ENCODE data around the gene BBLN.

The BBLN gene

DNA sequence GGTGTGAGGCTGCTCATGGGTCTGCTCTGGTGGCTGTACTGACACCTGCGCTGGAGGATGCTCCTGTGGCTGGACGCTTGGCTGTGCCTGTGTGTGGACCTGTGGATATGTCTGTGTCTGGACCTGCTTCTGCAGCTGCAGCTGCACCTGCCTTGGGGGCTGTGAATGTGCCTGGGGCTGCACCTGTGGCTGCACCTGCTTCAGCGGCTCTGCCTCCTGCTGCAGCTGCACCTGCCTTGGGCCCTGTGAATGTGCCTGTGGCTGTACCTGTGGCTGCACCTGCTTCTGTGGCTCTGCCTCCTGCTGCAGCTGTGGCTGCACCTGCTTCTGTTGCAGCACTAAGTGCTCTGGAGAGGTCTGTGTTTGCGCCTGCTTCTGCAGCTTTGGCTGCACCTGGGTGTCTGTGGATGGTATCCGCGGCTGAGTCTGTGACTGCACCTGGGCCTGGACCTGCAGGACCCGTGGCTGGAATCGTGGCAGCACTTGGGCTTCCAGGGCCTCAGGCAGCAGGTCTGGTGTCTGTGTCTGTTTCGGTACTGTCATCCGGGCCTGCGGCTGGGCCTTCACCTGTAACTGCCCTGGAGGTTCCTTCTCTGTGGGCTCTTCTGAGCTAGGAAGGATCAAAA lies 18.9 kb downstream of the BBLN start:
- TF ChIP-seq SIN3A (IDR thresholded peaks at IDR 0.05; ENCODE audit: borderline replicate concordance, insufficient read depth, low read length) (no peak), POLR2AphosphoS5 (IDR thresholded peaks at IDR 0.05; ENCODE audit: low read depth, low read length) (no peak)

DNA sequence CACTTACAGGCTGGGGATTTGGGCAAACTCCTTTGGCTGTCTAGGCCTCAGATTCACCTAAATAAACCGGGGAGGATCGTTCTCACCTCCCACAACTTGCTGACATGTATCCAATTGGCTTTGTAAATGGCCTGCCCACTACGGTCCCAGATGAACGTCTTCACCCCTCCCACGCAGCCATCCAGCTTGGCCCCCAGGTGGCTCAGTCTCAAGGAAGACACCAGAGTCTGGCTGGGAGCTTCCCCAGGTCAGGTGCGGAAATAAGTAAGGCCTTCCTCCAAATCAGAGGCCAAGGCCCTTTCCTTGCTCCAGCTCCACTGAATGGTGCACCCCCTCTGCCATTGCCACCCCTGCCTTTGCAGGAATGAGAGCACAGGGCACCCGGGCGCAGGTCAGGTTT lies 19.9 kb downstream of the BBLN start:
- no peak for TF ChIP-seq TAF1 (IDR thresholded peaks at IDR 0.05; ENCODE audit: borderline replicate concordance, insufficient read depth, low read length)
- TF ChIP-seq FOXP2 (optimal IDR thresholded peaks at IDR 0.05; ENCODE audit: borderline replicate concordance, extremely low read depth, extremely low read length, insufficient read depth), result no peak
- no peak for TF ChIP-seq SIN3A (IDR thresholded peaks at IDR 0.05; ENCODE audit: borderline replicate concordance, insufficient read depth, low read length)
- no peak for TF ChIP-seq POLR2AphosphoS5 (IDR thresholded peaks at IDR 0.05; ENCODE audit: low read depth, low read length)
- TF ChIP-seq, protein P1, sequence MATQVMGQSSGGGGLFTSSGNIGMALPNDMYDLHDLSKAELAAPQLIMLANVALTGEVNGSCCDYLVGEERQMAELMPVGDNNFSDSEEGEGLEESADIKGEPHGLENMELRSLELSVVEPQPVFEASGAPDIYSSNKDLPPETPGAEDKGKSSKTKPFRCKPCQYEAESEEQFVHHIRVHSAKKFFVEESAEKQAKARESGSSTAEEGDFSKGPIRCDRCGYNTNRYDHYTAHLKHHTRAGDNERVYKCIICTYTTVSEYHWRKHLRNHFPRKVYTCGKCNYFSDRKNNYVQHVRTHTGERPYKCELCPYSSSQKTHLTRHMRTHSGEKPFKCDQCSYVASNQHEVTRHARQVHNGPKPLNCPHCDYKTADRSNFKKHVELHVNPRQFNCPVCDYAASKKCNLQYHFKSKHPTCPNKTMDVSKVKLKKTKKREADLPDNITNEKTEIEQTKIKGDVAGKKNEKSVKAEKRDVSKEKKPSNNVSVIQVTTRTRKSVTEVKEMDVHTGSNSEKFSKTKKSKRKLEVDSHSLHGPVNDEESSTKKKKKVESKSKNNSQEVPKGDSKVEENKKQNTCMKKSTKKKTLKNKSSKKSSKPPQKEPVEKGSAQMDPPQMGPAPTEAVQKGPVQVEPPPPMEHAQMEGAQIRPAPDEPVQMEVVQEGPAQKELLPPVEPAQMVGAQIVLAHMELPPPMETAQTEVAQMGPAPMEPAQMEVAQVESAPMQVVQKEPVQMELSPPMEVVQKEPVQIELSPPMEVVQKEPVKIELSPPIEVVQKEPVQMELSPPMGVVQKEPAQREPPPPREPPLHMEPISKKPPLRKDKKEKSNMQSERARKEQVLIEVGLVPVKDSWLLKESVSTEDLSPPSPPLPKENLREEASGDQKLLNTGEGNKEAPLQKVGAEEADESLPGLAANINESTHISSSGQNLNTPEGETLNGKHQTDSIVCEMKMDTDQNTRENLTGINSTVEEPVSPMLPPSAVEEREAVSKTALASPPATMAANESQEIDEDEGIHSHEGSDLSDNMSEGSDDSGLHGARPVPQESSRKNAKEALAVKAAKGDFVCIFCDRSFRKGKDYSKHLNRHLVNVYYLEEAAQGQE (IDR thresholded peaks at IDR 0.05; ENCODE audit: insufficient read depth in 1 of 2, low read depth in 2 of 2, low read length in 2 of 2), result no peak

DNA sequence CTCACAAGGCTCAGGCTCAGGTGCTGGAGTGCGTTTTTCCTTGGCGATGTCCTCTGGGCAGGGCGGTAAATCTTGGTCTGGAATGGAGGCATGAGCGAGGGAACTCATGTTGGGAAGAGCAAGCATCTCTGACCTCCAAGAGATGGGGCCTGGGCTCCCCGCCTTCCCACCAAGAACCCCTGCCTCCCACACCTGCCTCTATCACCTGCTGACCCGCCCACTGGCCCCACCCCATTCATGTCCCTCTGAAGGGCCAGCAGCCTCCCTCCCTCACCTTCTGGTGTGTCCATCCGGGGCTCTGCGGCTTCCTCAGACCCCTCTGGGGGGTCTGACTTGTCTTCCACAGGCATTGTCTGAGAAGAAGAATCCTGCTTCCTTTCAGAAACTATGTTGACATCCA lies 20.4 kb downstream of the BBLN start:
- no peak for TF ChIP-seq FOXP2 (optimal IDR thresholded peaks at IDR 0.05; ENCODE audit: borderline replicate concordance, extremely low read depth, extremely low read length, insufficient read depth)
- TF ChIP-seq SIN3A (IDR thresholded peaks at IDR 0.05; ENCODE audit: borderline replicate concordance, insufficient read depth, low read length), result no peak
- no peak for TF ChIP-seq POLR2AphosphoS5 (IDR thresholded peaks at IDR 0.05; ENCODE audit: low read depth, low read length)
- TF ChIP-seq TAF1 (IDR thresholded peaks at IDR 0.05; ENCODE audit: borderline replicate concordance, insufficient read depth, low read length), result no peak
- TF ChIP-seq, protein P1 (IDR thresholded peaks at IDR 0.05; ENCODE audit: insufficient read depth in 1 of 2, low read depth in 2 of 2, low read length in 2 of 2), result no peak

DNA sequence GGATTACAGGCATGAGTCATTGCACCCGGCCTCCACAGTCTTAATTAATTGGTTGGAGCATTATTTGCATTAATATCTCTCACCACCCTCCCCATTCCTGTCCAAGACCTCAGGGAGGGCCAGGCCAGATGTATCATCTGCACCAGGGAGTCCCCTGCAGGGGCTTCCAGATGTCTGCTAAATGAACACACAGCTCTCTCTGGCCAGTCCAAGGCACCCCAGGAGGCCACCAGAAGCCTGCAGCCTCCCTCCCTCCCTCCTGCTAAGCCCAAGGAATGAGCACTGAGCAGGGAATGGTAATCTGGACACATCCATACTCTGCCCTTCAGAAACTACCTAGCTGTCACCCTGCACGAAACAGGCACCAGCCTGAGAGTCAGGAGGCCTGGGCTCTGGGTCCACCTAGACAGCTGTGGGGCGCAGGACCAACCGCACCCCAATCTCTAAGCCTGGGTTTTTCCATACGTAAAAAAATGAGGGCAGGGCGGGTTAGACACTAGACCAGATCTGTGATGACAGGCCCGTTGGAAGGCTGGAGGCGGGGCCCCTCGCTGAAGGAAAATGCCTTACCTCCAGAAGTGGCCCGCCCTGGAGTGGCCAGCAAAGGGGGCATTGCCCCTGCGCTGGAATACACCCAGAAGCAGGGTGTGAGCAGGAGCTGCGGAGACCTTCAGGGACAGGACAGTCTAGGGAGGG lies 23.0 kb downstream of the BBLN start:
- TF ChIP-seq SIN3A (IDR thresholded peaks at IDR 0.05; ENCODE audit: borderline replicate concordance, insufficient read depth, low read length) (no peak), POLR2AphosphoS5 (IDR thresholded peaks at IDR 0.05; ENCODE audit: low read depth, low read length) (no peak), TAF1 (IDR thresholded peaks at IDR 0.05; ENCODE audit: borderline replicate concordance, insufficient read depth, low read length) (no peak)
- TF ChIP-seq, protein P1 (IDR thresholded peaks at IDR 0.05; ENCODE audit: insufficient read depth in 1 of 2, low read depth in 2 of 2, low read length in 2 of 2), result no peak

DNA sequence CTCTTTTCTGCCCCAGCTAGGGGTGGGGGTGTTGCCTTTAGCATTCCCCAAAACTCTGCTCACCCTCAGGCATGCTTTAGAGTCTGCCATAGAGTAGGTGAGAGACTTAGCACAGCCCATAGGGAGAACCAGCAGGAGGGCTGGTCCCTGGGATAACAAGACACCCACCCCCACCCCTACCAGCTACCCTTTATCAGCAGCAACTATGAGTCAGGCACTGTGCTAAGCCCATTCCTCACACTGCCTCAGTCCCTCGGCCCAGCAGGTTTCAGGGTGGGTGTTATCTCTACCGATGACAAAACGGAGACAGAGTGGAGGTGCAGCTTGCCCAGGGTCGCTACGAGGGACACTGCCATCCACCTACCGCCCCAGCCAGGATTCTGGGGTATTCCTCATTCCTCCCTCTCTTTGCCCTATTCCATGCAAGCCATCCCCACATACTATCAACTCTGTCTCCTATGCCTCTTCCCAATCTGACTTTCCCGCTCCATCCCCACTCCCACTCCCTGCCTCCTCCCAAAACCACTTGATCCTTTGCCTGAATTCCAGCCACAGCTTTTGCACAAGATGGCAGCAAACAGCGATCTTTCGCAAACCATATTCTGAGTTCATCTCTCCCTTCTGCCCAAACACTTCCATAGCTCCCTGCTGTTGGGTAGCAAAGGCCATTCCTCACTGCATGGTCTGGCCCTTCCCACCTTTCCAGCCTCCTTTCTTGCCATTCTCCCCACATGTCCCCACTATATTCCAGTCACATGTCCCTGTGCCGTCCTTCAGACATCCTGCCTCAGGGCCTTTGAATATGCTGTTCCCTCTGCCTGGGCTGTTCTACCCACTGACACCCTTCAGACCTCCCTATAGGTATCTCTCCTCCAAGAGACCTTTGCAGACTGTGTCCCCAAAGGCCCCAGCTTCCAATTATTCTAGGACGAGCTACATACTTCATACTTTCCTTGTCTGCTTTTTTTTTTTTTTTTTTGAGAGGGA lies 26.2 kb downstream of the BBLN start:
- no peak for TF ChIP-seq FOXP2 (optimal IDR thresholded peaks at IDR 0.05; ENCODE audit: borderline replicate concordance, extremely low read depth, extremely low read length, insufficient read depth)
- TF ChIP-seq POLR2AphosphoS5 (IDR thresholded peaks at IDR 0.05; ENCODE audit: low read depth, low read length), result no peak
- TF ChIP-seq TAF1 (IDR thresholded peaks at IDR 0.05; ENCODE audit: borderline replicate concordance, insufficient read depth, low read length), result no peak
- TF ChIP-seq, protein P1 (IDR thresholded peaks at IDR 0.05; ENCODE audit: insufficient read depth in 1 of 2, low read depth in 2 of 2, low read length in 2 of 2), result no peak
- TF ChIP-seq SIN3A (IDR thresholded peaks at IDR 0.05; ENCODE audit: borderline replicate concordance, insufficient read depth, low read length), result no peak

Data from PFSK-1 (cell line).